Endothelial cell (in vitro differentiated cells): ENCODE results near the gene RHOH. TPM values are rescaled to one million over a fixed set of nuclear protein-coding genes. Genes with fewer than 3 reads are reported as not detected.

ENCODE experiments used
- DNase-seq: peaks from one replicate; pipeline ENCODE4 v3.0.0; 2021; ENCODE audit warnings: low spot score
- H3K27ac Mint-ChIP-seq: one replicate; pipeline ENCODE4 v1.8.0; 2021; ENCODE audit warnings: mixed read lengths, inconsistent platforms; ENCODE audit not compliant: unreplicated experiment
- H3K27me3 Mint-ChIP-seq: one replicate; pipeline ENCODE4 v1.8.0; 2021; ENCODE audit warnings: mild to moderate bottlenecking, moderate library complexity, mixed read lengths, inconsistent platforms; ENCODE audit not compliant: unreplicated experiment
- H3K36me3 Mint-ChIP-seq: one replicate; pipeline ENCODE4 v1.8.0; 2021; ENCODE audit warnings: mild to moderate bottlenecking, low read depth, mixed read lengths, inconsistent platforms; ENCODE audit not compliant: unreplicated experiment
- H3K4me1 Mint-ChIP-seq: one replicate; pipeline ENCODE4 v1.8.0; 2021; ENCODE audit warnings: mild to moderate bottlenecking, mixed read lengths, inconsistent platforms; ENCODE audit not compliant: unreplicated experiment
- H3K4me3 Mint-ChIP-seq: one replicate; pipeline ENCODE4 v1.8.0; 2021; ENCODE audit warnings: mild to moderate bottlenecking, mixed read lengths, inconsistent platforms; ENCODE audit not compliant: unreplicated experiment
- H3K9me3 Mint-ChIP-seq: one replicate; pipeline ENCODE4 v1.8.0; 2021; ENCODE audit warnings: mixed read lengths, inconsistent platforms; ENCODE audit not compliant: unreplicated experiment
- total RNA-seq: library from RNA; stranded (reverse); fragmentation: NEBNext Ultra II Directional; extraction: Animal tissue kit (Norgen Biotek cat#: 25700); gene quantifications from one replicate; pipeline ENCODE4 v1.2.1, GENCODE V29; 2021; ENCODE audit not compliant: unreplicated experiment
- TF ChIP-seq, protein P1 (sequence below): fragments of 200-600 bp; sonication (generic); IDR thresholded peaks from one replicate; pipeline ENCODE4 v1.5.0; 2021; ENCODE audit warnings: antibody characterized with exemption; ENCODE audit not compliant: unreplicated experiment

Gene RHOH
- total RNA-seq, 1 donor from 2014 or later: 20.4 TPM

DNA sequence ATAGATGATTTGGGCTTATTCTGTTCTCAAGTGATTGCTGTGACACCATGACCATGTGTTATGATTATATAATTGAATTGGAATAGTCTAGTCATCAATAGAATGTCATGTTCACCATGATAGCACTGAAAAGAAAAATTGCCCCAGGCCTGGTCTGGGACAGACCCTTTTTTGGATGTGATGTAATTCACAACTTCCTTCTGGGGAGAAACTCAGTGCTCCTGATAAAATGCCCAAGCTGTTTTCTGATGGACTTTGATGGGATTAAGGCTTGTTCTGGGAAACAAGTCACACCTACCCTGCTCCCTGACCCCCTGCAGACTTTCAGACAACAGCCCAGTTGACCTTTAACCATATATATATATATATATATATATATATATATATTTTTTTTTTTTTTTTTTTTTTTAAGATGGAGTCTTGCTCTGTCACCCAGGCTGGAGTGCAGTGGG, 65.3 kb downstream of the RHOH start:
- Mint-ChIP-seq H3K27me3 (peaks cover 3% of the 10 kb centered on the region), H3K4me3 (no peak overlapping the region), H3K4me1 (peaks cover 7% of the 10 kb centered on the region), H3K27ac (no peak overlapping the region), H3K36me3 (no peaks in the 10 kb centered on the region), H3K9me3 (no peaks in the 10 kb centered on the region)
- TF ChIP-seq, protein P1, sequence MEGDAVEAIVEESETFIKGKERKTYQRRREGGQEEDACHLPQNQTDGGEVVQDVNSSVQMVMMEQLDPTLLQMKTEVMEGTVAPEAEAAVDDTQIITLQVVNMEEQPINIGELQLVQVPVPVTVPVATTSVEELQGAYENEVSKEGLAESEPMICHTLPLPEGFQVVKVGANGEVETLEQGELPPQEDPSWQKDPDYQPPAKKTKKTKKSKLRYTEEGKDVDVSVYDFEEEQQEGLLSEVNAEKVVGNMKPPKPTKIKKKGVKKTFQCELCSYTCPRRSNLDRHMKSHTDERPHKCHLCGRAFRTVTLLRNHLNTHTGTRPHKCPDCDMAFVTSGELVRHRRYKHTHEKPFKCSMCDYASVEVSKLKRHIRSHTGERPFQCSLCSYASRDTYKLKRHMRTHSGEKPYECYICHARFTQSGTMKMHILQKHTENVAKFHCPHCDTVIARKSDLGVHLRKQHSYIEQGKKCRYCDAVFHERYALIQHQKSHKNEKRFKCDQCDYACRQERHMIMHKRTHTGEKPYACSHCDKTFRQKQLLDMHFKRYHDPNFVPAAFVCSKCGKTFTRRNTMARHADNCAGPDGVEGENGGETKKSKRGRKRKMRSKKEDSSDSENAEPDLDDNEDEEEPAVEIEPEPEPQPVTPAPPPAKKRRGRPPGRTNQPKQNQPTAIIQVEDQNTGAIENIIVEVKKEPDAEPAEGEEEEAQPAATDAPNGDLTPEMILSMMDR: no peak
- DNase-seq: no peak

DNA sequence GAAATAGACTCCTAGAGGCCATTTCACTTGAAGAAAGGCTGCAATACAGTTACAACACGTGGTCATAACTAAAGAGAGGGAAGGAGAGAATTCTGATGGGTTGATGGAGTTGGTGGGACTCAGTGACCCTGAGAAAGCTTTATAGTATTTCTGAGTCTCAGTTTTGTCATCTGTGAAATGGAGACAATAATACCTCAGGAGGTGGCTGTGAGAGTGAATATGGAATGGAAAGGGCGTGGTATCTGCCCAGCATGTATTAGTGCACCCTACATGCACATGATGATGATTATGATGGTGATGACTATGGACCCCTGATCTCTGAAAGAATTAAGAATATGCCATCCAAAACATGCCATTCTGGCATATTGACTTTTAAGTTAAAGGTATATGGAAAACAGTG, 66.0 kb downstream of the RHOH start:
- peaks cover 7% of the 10 kb centered on the region for H3K4me1 Mint-ChIP-seq
- H3K27me3 Mint-ChIP-seq: peaks cover 3% of the 10 kb centered on the region
- H3K36me3 Mint-ChIP-seq: no peaks in the 10 kb centered on the region
- no peak for DNase-seq
- no peak overlapping the region for H3K27ac Mint-ChIP-seq
- H3K4me3 Mint-ChIP-seq: no peak overlapping the region
- H3K9me3 Mint-ChIP-seq: no peaks in the 10 kb centered on the region
- TF ChIP-seq, protein P1: no peak

DNA sequence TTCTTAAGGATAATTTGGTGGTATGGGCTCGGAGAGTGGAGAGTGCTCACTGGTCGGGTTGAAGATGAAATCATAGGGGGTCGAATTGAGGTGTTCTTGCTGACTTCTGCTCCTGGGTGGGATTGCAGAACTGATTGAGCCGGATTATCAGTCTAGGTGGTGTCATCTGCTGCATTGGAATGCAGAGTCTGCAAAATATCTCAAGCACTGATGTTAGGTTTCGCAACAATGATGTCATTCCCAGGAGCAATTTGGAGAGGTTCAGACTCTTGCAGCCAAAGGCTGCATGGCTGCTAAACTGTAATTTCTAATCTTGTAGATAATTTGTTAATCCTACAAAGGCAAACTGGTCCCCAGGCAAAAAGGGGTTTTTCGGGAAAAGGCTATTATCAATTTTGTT, 67.7 kb downstream of the RHOH start:
- Mint-ChIP-seq H3K4me1 (peaks cover 3% of the 10 kb centered on the region), H3K4me3 (no peak overlapping the region), H3K9me3 (no peaks in the 10 kb centered on the region), H3K36me3 (no peaks in the 10 kb centered on the region), H3K27me3 (peaks cover 3% of the 10 kb centered on the region), H3K27ac (no peak overlapping the region)
- TF ChIP-seq, protein P1: no peak
- no peak for DNase-seq

DNA sequence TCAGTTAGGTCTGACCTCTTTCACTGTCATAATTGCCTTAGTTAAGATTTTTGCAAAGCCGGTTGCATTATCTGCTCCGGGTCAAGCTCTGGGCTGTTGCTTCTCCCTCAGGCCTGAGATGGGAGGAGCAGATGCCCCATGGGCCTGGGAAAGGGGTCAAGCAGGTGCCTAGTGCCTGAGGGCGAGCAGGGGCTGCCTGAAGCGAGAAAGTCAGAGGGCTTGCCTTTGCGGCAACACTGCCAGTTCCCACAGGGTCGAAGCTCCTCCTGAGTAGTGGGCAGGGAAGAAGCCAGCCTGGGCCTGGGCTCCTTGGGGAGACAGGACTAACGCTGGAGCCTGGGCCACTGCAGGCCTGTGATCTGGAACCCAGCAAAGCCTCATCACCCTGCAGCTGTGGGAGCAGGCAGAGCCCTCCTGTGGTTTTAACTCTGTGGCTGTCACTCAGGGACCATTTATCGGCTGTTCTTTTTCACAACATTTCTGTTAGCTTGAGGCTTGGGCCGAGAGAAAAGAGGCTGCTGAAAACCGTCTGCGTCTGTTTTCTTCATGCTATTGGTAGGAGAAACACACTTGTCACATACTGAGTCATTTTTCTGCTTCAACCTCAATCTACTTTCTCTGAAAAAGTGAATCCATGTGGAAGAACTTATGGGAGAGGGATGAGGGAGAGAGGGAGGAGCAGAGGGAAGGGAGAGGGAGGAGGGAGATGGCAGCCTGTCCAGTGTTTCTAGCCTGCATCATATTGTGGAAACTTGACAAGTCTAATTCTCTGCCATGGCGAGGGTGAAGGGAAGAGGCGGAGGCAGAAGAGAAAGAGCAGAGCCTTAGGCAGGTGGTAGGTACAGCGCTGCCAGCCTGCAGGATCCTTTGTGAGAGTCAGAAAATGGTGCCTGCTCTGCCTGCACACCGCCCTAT, 68.4 kb downstream of the RHOH start:
- Mint-ChIP-seq H3K4me3 (no peak overlapping the region), H3K27me3 (peaks cover 3% of the 10 kb centered on the region), H3K4me1 (peaks cover 3% of the 10 kb centered on the region), H3K27ac (no peak overlapping the region), H3K36me3 (no peaks in the 10 kb centered on the region), H3K9me3 (no peaks in the 10 kb centered on the region)
- TF ChIP-seq, protein P1: no peak
- no peak for DNase-seq

DNA sequence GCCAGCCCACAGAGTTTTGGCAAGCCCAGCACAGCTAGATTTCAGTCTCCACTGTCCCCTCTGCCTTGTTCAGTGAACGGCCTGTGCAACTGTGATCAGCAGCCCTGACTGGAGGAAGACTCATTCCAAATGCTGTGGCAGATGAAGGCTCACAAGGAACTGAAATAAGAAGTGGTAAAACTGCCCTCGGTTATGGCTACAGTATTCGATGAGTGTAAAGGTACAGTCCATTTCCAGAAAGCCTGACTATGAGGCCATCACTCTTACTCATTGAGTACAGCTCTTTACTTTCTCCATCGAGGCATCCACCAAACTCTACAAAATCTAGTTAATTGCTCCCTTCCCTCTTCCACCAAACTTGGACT, 69.1 kb downstream of the RHOH start:
- H3K27ac Mint-ChIP-seq: no peak overlapping the region
- H3K9me3 Mint-ChIP-seq: no peaks in the 10 kb centered on the region
- TF ChIP-seq, protein P1: no peak
- no peak for DNase-seq
- no peaks in the 10 kb centered on the region for H3K36me3 Mint-ChIP-seq
- H3K4me3 Mint-ChIP-seq: no peak overlapping the region
- H3K4me1 Mint-ChIP-seq: peaks cover 3% of the 10 kb centered on the region
- peaks cover 3% of the 10 kb centered on the region for H3K27me3 Mint-ChIP-seq
